K562 (cell line): Measurements from ENCODE around the gene PLD1. TPM values are rescaled to one million over a fixed set of nuclear protein-coding genes. Genes with fewer than 3 reads are reported as not detected.

Experiments
- BRD4 ChIP-seq: fragments of 200-600 bp; sonication (generic); IDR thresholded peaks from 2 replicates; pipeline ENCODE4 v1.6.1; 2017; ENCODE audit warnings: inconsistent platforms
- CEBPB ChIP-seq: fragments of 450-650 bp; IDR thresholded peaks from 2 replicates; pipeline ENCODE4 v1.6.1; 2016; ENCODE audit warnings: missing genetic modification characterization, missing compliant biosample characterization
- CREB3 ChIP-seq: fragments of 450-650 bp; conservative IDR thresholded peaks from 2 replicates; pipeline ENCODE4 v1.6.1; 2016; ENCODE audit warnings: missing genetic modification characterization, low read depth, mild to moderate bottlenecking, missing compliant biosample characterization, moderate library complexity
- ELF4 ChIP-seq: fragments of 450-650 bp; formaldehyde crosslinking; IDR thresholded peaks from 2 replicates; pipeline ENCODE4 v1.4.0; 2022; ENCODE audit warnings: missing genetic modification characterization
- GTF3C2 ChIP-seq: IDR thresholded peaks from 3 replicates; pipeline ENCODE4 v1.6.1; 2011; ENCODE audit warnings: borderline replicate concordance, mild to moderate bottlenecking, moderate library complexity; ENCODE audit not compliant: insufficient read length; ENCODE audit errors: extremely low read depth
- HDAC1 ChIP-seq, 2 experiments: fragments of 450-650 bp; IDR thresholded peaks; 2 replicates each; pipeline ENCODE4 v1.6.1; 2016 to 2017; ENCODE audit warnings: inconsistent platforms in 1 of 2, mild to moderate bottlenecking in 1 of 2, moderate library complexity in 1 of 2
- PBX2 ChIP-seq, 2 experiments: IDR thresholded peaks in 1 of 2; conservative IDR thresholded peaks in 1 of 2; 2 replicates each; pipeline ENCODE4 v1.6.1; 2016; ENCODE audit warnings: low read depth in 2 of 2, mild to moderate bottlenecking in 1 of 2, missing compliant biosample characterization in 1 of 2, missing genetic modification characterization in 1 of 2, moderate library complexity in 1 of 2
- PHF21A ChIP-seq: fragments of 450-650 bp; IDR thresholded peaks from 2 replicates; pipeline ENCODE4 v1.6.1; 2017; ENCODE audit warnings: low read depth, borderline replicate concordance
- ZBTB9 ChIP-seq: fragments of 450-650 bp; formaldehyde crosslinking; IDR thresholded peaks from 2 replicates; pipeline ENCODE4 v1.4.0; 2020; ENCODE audit warnings: mild to moderate bottlenecking, moderate library complexity
- ZNF512 ChIP-seq: IDR thresholded peaks from 2 replicates; pipeline ENCODE4 v1.6.1; 2016; ENCODE audit warnings: missing genetic modification characterization, missing compliant biosample characterization
- ZNF655 ChIP-seq: fragments of 250-450 bp; sonication (Bioruptor Pico); IDR thresholded peaks from 2 replicates; pipeline ENCODE4 v1.5.0; 2021
- ZNF740 ChIP-seq, 3 experiments: fragments of 200-800 bp in 1 of 3; sonication (Bioruptor generic) in 1 of 3; sonication (generic) in 1 of 3; formaldehyde crosslinking in 1 of 3; IDR thresholded peaks; 2 replicates each; pipeline versions ENCODE4 v1.6.1 to v1.8.0; 2016 to 2022; ENCODE audit warnings: mild to moderate bottlenecking in 2 of 3, missing compliant biosample characterization in 2 of 3, missing genetic modification characterization in 2 of 3, missing genetic modification reagents in 1 of 3
- polyA plus RNA-seq, 8 experiments: library from polyadenylated mRNA; depleted of rRNA in 4 of 8; stranded (reverse) in 5 of 8; unstranded in 3 of 8; fragments of >200 nt; fragmentation: Nextera tagmentation in 2 of 8; fragmentation: Illumina TruSeq in 1 of 8; extraction: Ambion mirVana in 2 of 8; extraction: Trizol in 1 of 8; gene quantifications; 2 replicates each; pipeline versions ENCODE4 v1.2.1 to v1.2.3, GENCODE V29; 2011 to 2014; ENCODE audit warnings: inconsistent platforms in 1 of 8, missing spikeins in 1 of 8
- total RNA-seq, 7 experiments: library from RNA; depleted of rRNA in 6 of 7; stranded (reverse); fragments of >200 nt in 6 of 7; fragmentation: Illumina TruSeq in 2 of 7; extraction: Trizol in 2 of 7; gene quantifications; 2 replicates each; pipeline versions ENCODE4 v1.2.1 to v1.2.3, GENCODE V29; 2011 to 2021; ENCODE audit warnings: low replicate concordance in 1 of 7

The PLD1 gene
- total and polyA plus RNA-seq, 9 of the 15 experiments (the other 6 are each of a cell fraction or from before 2014, with no cell fraction given) = 8.4 to 26.1 (median 18.6) TPM

- no peak for TF ChIP-seq ZBTB9
- no peak for TF ChIP-seq GTF3C2
- 0 out of 2 replicates have a peak, but pooled peaks have one; percentile 24 for TF ChIP-seq ELF4 (CRISPR knock-in tag)
- no peak for TF ChIP-seq ZNF655 (CRISPR knock-in tag)
- TF ChIP-seq PHF21A = peak; percentile 62; the same call in 1 of the 2 replicates
- peak; percentile 39; the same call in 1 of the 2 replicates for TF ChIP-seq ZNF740 (CRISPR knock-in tag; IDR thresholded peaks at IDR 0.05)
- TF ChIP-seq ZNF740 (tag; IDR thresholded peaks at IDR 0.05) = no peak
- peak; percentile 28; the same call in 1 of the 2 replicates for TF ChIP-seq CEBPB (tag)
- no peak for TF ChIP-seq PBX2 (CRISPR knock-in tag; IDR thresholded peaks at IDR 0.05; ENCODE audit: low read depth)
- peak; percentile 72; the same call in 1 of the 2 replicates for TF ChIP-seq PBX2 (tag; conservative IDR thresholded peaks at IDR 0.05; ENCODE audit: low read depth)
- no peak for TF ChIP-seq CREB3
- peak; percentile 46; the same call in 1 of the 2 replicates for TF ChIP-seq ZNF512
- TF ChIP-seq HDAC1 (IDR thresholded peaks at IDR 0.05) = 0 out of 4 replicates have a peak, but pooled peaks of 1 of the 2 experiments have one; percentile 23
- TF ChIP-seq BRD4 = no peak
Observed at GRCh38 chr3:171838218-171838720, 28.0 kb upstream of the PLD1 start (continued).
